GM19452 (cell line): ENCODE measurements around the gene SH2D4B.
"Not testable (repeated sequence)": the region's sequence is repeated elsewhere in the genome, so short reads cannot be mapped to it uniquely, and the experiment has no call there.

Experiments
- ATAC-seq: cut with Tn5 transposase; IDR thresholded peaks from one replicate; pipeline ENCODE4 v1.9.1; 2021; ENCODE audit not compliant: unreplicated experiment

Gene SH2D4B

GRCh38 chr10:80542053-80542452 is 4.4 kb downstream of the SH2D4B start:
- no peak for ATAC-seq

- ATAC-seq = no peak
Measured at GRCh38 chr10:80542652-80543318, 5.1 kb downstream of the SH2D4B start.

- ATAC-seq = not testable (repeated sequence)
Measured at GRCh38 chr10:80543319-80543672, 5.6 kb downstream of the SH2D4B start.

GRCh38 chr10:80544316-80544953 is 6.7 kb downstream of the SH2D4B start:
- ATAC-seq = no peak

- ATAC-seq = no peak
Measured at GRCh38 chr10:80545258-80545881, 7.7 kb downstream of the SH2D4B start.

- ATAC-seq = no peak
Measured at GRCh38 chr10:80552151-80552646, 14.5 kb downstream of the SH2D4B start.

GRCh38 chr10:80553436-80553835 is 15.7 kb downstream of the SH2D4B start:
- ATAC-seq = no peak

- ATAC-seq = no peak
Measured at GRCh38 chr10:80554050-80554449, 16.3 kb downstream of the SH2D4B start.

GRCh38 chr10:80555415-80555814 is 17.7 kb downstream of the SH2D4B start:
- ATAC-seq = no peak

GRCh38 chr10:80561950-80562349 is 24.2 kb downstream of the SH2D4B start:
- no peak for ATAC-seq

- ATAC-seq = no peak
Measured at GRCh38 chr10:80567292-80567691, 29.6 kb downstream of the SH2D4B start.

- ATAC-seq = no peak
Measured at GRCh38 chr10:80569131-80569895, 31.6 kb downstream of the SH2D4B start.

GRCh38 chr10:80571352-80571751 is 33.6 kb downstream of the SH2D4B start:
- ATAC-seq = no peak

GRCh38 chr10:80579181-80579763 is 41.6 kb downstream of the SH2D4B start:
- no peak for ATAC-seq

- no peak for ATAC-seq
Measured at GRCh38 chr10:80579849-80580637, 42.3 kb downstream of the SH2D4B start.

GRCh38 chr10:80580638-80581468 is 43.2 kb downstream of the SH2D4B start:
- ATAC-seq = no peak

GRCh38 chr10:80581469-80581835 is 43.8 kb downstream of the SH2D4B start:
- no peak for ATAC-seq

GRCh38 chr10:80582286-80582960 is 44.7 kb downstream of the SH2D4B start:
- no peak for ATAC-seq

GRCh38 chr10:80583685-80584084 is 46.0 kb downstream of the SH2D4B start:
- ATAC-seq = no peak
